Endodermal cell (in vitro differentiated cells): Measurements from ENCODE around the gene SEC16A. TPM values are rescaled to one million over a fixed set of nuclear protein-coding genes. Genes with fewer than 3 reads are reported as not detected.

Experiments
- DNase-seq: peaks from one replicate; pipeline ENCODE4 v3.0.0-alpha.2; 2017
- H3K27ac ChIP-seq: 2 replicates; pipeline ENCODE4 v1.5.1; 2013; ENCODE audit warnings: mild to moderate bottlenecking, low read depth, low read length, moderate library complexity
- H3K27me3 ChIP-seq: 2 replicates; pipeline ENCODE4 v1.6.1; 2013; ENCODE audit warnings: mild to moderate bottlenecking, low read length, moderate library complexity; ENCODE audit not compliant: insufficient read depth, control insufficient read depth, poor library complexity, severe bottlenecking
- H3K36me3 ChIP-seq: 2 replicates; pipeline ENCODE4 v1.7.0; 2013; ENCODE audit warnings: mild to moderate bottlenecking, low read length, moderate library complexity; ENCODE audit not compliant: control insufficient read depth, insufficient read depth
- H3K4me1 ChIP-seq: one replicate; pipeline ENCODE4 v1.7.0; 2013; ENCODE audit warnings: low read length; ENCODE audit not compliant: control insufficient read depth, insufficient read depth
- H3K4me3 ChIP-seq: 2 replicates; pipeline ENCODE4 v1.5.1; 2013; ENCODE audit warnings: mild to moderate bottlenecking, low read length, moderate library complexity
- H3K9ac ChIP-seq: 2 replicates; pipeline ENCODE4 v1.6.1; 2013; ENCODE audit warnings: mild to moderate bottlenecking, low read length, moderate library complexity; ENCODE audit not compliant: poor library complexity, severe bottlenecking; ENCODE audit errors: extremely low read depth
- H3K9me3 ChIP-seq: 2 replicates; pipeline ENCODE4 v1.6.1; 2013; ENCODE audit warnings: mild to moderate bottlenecking, low read length, moderate library complexity; ENCODE audit not compliant: control insufficient read depth
- H3K27ac Mint-ChIP-seq: 2 replicates; pipeline ENCODE4 v1.8.0; 2020; ENCODE audit warnings: mixed read lengths
- H3K27me3 Mint-ChIP-seq: 2 replicates; pipeline ENCODE4 v1.8.0; 2021; ENCODE audit warnings: mild to moderate bottlenecking, mixed read lengths; ENCODE audit not compliant: insufficient read depth
- H3K36me3 Mint-ChIP-seq: 2 replicates; pipeline ENCODE4 v1.8.0; 2020; ENCODE audit warnings: low read depth, mixed read lengths
- H3K4me1 Mint-ChIP-seq: 2 replicates; pipeline ENCODE4 v1.8.0; 2020; ENCODE audit warnings: mixed read lengths
- H3K4me3 Mint-ChIP-seq: 2 replicates; pipeline ENCODE4 v1.8.0; 2020; ENCODE audit warnings: mild to moderate bottlenecking, moderate library complexity, mixed read lengths
- H3K9me3 Mint-ChIP-seq: 2 replicates; pipeline ENCODE4 v1.8.0; 2020; ENCODE audit warnings: mild to moderate bottlenecking, mixed read lengths
- CTCF ChIP-seq: fragments of 200-600 bp; sonication (generic); conservative IDR thresholded peaks from 2 replicates; pipeline ENCODE4 v1.5.0; 2021; ENCODE audit warnings: antibody characterized with exemption, mild to moderate bottlenecking
- WGBS, 2 experiments: methylation state at CpG; one replicate each; pipeline versions ENCODE4 v1.1.5 to v1.1.7; 2013; ENCODE audit warnings: missing lambda C conversion rate in 2 of 2, mixed read lengths in 1 of 2; ENCODE audit not compliant: insufficient coverage in 1 of 2, insufficient read length in 1 of 2; 5-methylcytosine and 5-hydroxymethylcytosine counted together
- total RNA-seq, 2 donors: library from RNA; stranded (reverse); fragmentation: NEBNext Ultra II Directional in 1 of 2; extraction: Animal tissue kit (Norgen Biotek cat#: 25700) in 1 of 2; gene quantifications; 2 replicates in 1 of 2; 3 replicates in 1 of 2; pipeline ENCODE4 v1.2.1, GENCODE V29; 2021

SEC16A gene
- total RNA-seq, 2 donors from 2014 or later = 54.6 to 60.7 TPM

- Histone ChIP-seq H3K4me3 (no peak overlapping the region), H3K27ac (peak overlapping the region; percentile 96), H3K36me3 (no peaks in the 10 kb centered on the region), H3K9ac (no peak overlapping the region), H3K9me3 (no peaks in the 10 kb centered on the region), H3K4me1 (peaks cover 8% of the 10 kb centered on the region), H3K27me3 (no peaks in the 10 kb centered on the region)
- no peaks in the 10 kb centered on the region for H3K27me3 Mint-ChIP-seq
- no peak for TF ChIP-seq CTCF
- H3K9me3 Mint-ChIP-seq = peaks cover 7% of the 10 kb centered on the region
- no peak overlapping the region for H3K27ac Mint-ChIP-seq
- H3K4me3 Mint-ChIP-seq = no peak overlapping the region
- H3K4me1 Mint-ChIP-seq = no peaks in the 10 kb centered on the region
- H3K36me3 Mint-ChIP-seq = peaks cover 4% of the 10 kb centered on the region
- peak; percentile 74 for DNase-seq
- 87 to 92% methylated on average over 18 to 30 of the region's 30 CpGs for WGBS, 2 experiments
These were observed 43.8 kb upstream of the SEC16A start for GRCh38 chr9:136526625-136527066.

- no peaks in the 10 kb centered on the region for H3K27me3 ChIP-seq
- Mint-ChIP-seq H3K27me3 (no peaks in the 10 kb centered on the region), H3K4me1 (no peaks in the 10 kb centered on the region)
These were observed 43.1 kb upstream of the SEC16A start for GRCh38 chr9:136525841-136526499.

GRCh38 chr9:136525207-136525606 is 42.4 kb upstream of the SEC16A start:
- Mint-ChIP-seq H3K4me1 (no peaks in the 10 kb centered on the region), H3K36me3 (peaks cover 4% of the 10 kb centered on the region), H3K27ac (no peak overlapping the region), H3K4me3 (no peak overlapping the region), H3K27me3 (no peaks in the 10 kb centered on the region), H3K9me3 (peaks cover 7% of the 10 kb centered on the region)
- Histone ChIP-seq H3K36me3 (no peaks in the 10 kb centered on the region), H3K27ac (peak overlapping the region; percentile 96), H3K9ac (no peak overlapping the region), H3K27me3 (no peaks in the 10 kb centered on the region), H3K4me3 (no peak overlapping the region), H3K4me1 (peaks cover 8% of the 10 kb centered on the region), H3K9me3 (no peaks in the 10 kb centered on the region)
- no peak for DNase-seq
- TF ChIP-seq CTCF = no peak
- 88 to 94% methylated on average over 10 to 21 of the region's 21 CpGs for WGBS, 2 experiments

More at GRCh38 chr9:136525841-136526499, 43.1 kb upstream of the SEC16A start:
- DNase-seq = peak; percentile 62
- Mint-ChIP-seq H3K27ac (no peak overlapping the region), H3K4me3 (no peak overlapping the region), H3K36me3 (peaks cover 4% of the 10 kb centered on the region), H3K9me3 (peaks cover 7% of the 10 kb centered on the region)
- no peak overlapping the region for H3K9ac ChIP-seq
- peaks cover 8% of the 10 kb centered on the region for H3K4me1 ChIP-seq
- TF ChIP-seq CTCF = no peak
- WGBS, 2 experiments = 85 to 86% methylated on average over 17 to 30 of the region's 30 CpGs
- H3K9me3 ChIP-seq = no peaks in the 10 kb centered on the region
- no peaks in the 10 kb centered on the region for H3K36me3 ChIP-seq
- peak overlapping the region; percentile 96 for H3K27ac ChIP-seq
- H3K4me3 ChIP-seq = no peak overlapping the region
